WTC11 (cell line): ENCODE measurements around the gene CPA4. TPM values are rescaled to one million over a fixed set of nuclear protein-coding genes. Genes with fewer than 3 reads are reported as not detected.

Experiments used
- ATAC-seq: fragments of 200-7000 bp; cut with Tn5 transposase; 2 replicates; pipeline ENCODE4 v1.10.0; 2021; ENCODE audit warnings: mild to moderate bottlenecking, moderate library complexity
- CTCF ChIA-PET: fragments of 300-600 bp; sonication (Branson Sonifier 250); formaldehyde crosslinking; loops from one replicate; lab custom pipeline; 2021; ENCODE audit warnings: antibody characterized with exemption; lab: Charles Lee
- POLR2A ChIA-PET: fragments of 350-600 bp; sonication (Branson Sonifier 250); formaldehyde crosslinking; loops from one replicate; lab custom pipeline; 2021; ENCODE audit warnings: antibody characterized with exemption; lab: Charles Lee
- DNase-seq: peaks from one replicate; pipeline ENCODE4 v3.0.0; 2021; ENCODE audit warnings: low spot score
- H3K27ac Mint-ChIP-seq: 2 replicates; pipeline ENCODE4 v1.8.0; 2021; ENCODE audit warnings: mixed read lengths
- H3K27me3 Mint-ChIP-seq: 2 replicates; pipeline ENCODE4 v1.8.0; 2021; ENCODE audit warnings: low read depth, mild to moderate bottlenecking, moderate library complexity, mixed read lengths
- H3K36me3 Mint-ChIP-seq: 2 replicates; pipeline ENCODE4 v1.8.0; 2021; ENCODE audit warnings: mixed read lengths
- H3K4me1 Mint-ChIP-seq: 2 replicates; pipeline ENCODE4 v1.8.0; 2022; ENCODE audit warnings: mixed read lengths
- H3K4me3 Mint-ChIP-seq: 2 replicates; pipeline ENCODE4 v1.8.0; 2021; ENCODE audit warnings: mild to moderate bottlenecking, moderate library complexity, mixed read lengths
- H3K9me3 Mint-ChIP-seq: 2 replicates; pipeline ENCODE4 v1.8.0; 2021; ENCODE audit warnings: mixed read lengths
- E2F5 ChIP-seq: sonication (generic); formaldehyde crosslinking; IDR thresholded peaks from 2 replicates; pipeline ENCODE4 v1.8.1; 2022; ENCODE audit warnings: mild to moderate bottlenecking, moderate library complexity, missing genetic modification reagents
- HMGA2 ChIP-seq: fragments of 250-450 bp; sonication (Bioruptor Pico); IDR thresholded peaks from 2 replicates; pipeline ENCODE4 v1.4.0; 2021; ENCODE audit warnings: mild to moderate bottlenecking, moderate library complexity
- KAT7 ChIP-seq: sonication (generic); formaldehyde crosslinking; IDR thresholded peaks from 2 replicates; pipeline ENCODE4 v1.8.1; 2023; ENCODE audit warnings: missing genetic modification reagents, mild to moderate bottlenecking, borderline replicate concordance
- NFATC4 ChIP-seq: fragments of 250-450 bp; sonication (Bioruptor Pico); IDR thresholded peaks from 2 replicates; pipeline ENCODE4 v1.9.0; 2021; ENCODE audit warnings: mild to moderate bottlenecking
- PREB ChIP-seq: sonication (generic); formaldehyde crosslinking; IDR thresholded peaks from 2 replicates; pipeline ENCODE4 v1.8.1; 2022; ENCODE audit warnings: mild to moderate bottlenecking, missing genetic modification reagents, moderate library complexity, borderline replicate concordance
- PRRX2 ChIP-seq: fragments of 250-450 bp; sonication (Bioruptor Pico); IDR thresholded peaks from 2 replicates; pipeline ENCODE4 v1.8.0; 2021; ENCODE audit warnings: mild to moderate bottlenecking
- TEAD1 ChIP-seq: sonication (generic); formaldehyde crosslinking; IDR thresholded peaks from 2 replicates; pipeline ENCODE4 v1.8.0; 2022; ENCODE audit warnings: mild to moderate bottlenecking, missing genetic modification reagents
- TP53 ChIP-seq: sonication (generic); formaldehyde crosslinking; IDR thresholded peaks from 2 replicates; pipeline ENCODE4 v1.8.1; 2023; ENCODE audit warnings: mild to moderate bottlenecking, missing genetic modification reagents
- ZBTB21 ChIP-seq: sonication (generic); formaldehyde crosslinking; IDR thresholded peaks from 2 replicates; pipeline ENCODE4 v1.8.1; 2023; ENCODE audit warnings: mild to moderate bottlenecking, missing genetic modification reagents, borderline replicate concordance
- ZMAT4 ChIP-seq: fragments of 250-450 bp; sonication (Bioruptor Pico); IDR thresholded peaks from 2 replicates; pipeline ENCODE4 v1.9.0; 2021; ENCODE audit warnings: mild to moderate bottlenecking
- ZNF138 ChIP-seq: sonication (generic); formaldehyde crosslinking; conservative IDR thresholded peaks from 2 replicates; pipeline ENCODE4 v1.8.1; 2022; ENCODE audit warnings: mild to moderate bottlenecking, moderate library complexity, missing genetic modification reagents
- ZNF263 ChIP-seq: sonication (generic); formaldehyde crosslinking; IDR thresholded peaks from 2 replicates; pipeline ENCODE4 v1.8.1; 2022; ENCODE audit warnings: low read depth, mild to moderate bottlenecking, moderate library complexity, missing genetic modification reagents
- ZNF317 ChIP-seq: sonication (generic); formaldehyde crosslinking; IDR thresholded peaks from 2 replicates; pipeline ENCODE4 v1.8.1; 2023; ENCODE audit warnings: low read depth, mild to moderate bottlenecking, moderate library complexity, missing genetic modification reagents, borderline replicate concordance
- ZNF396 ChIP-seq: fragments of 250-450 bp; sonication (Bioruptor Pico); IDR thresholded peaks from 2 replicates; pipeline ENCODE4 v1.8.0; 2021; ENCODE audit warnings: mild to moderate bottlenecking, moderate library complexity, borderline replicate concordance
- ZNF416 ChIP-seq: fragments of 250-450 bp; sonication (Bioruptor Pico); IDR thresholded peaks from 2 replicates; pipeline ENCODE4 v1.9.0; 2021; ENCODE audit warnings: mild to moderate bottlenecking, inconsistent platforms
- ZNF423 ChIP-seq: fragments of 250-450 bp; sonication (Bioruptor Pico); IDR thresholded peaks from 2 replicates; pipeline ENCODE4 v2.1.2; 2022; ENCODE audit warnings: mild to moderate bottlenecking, moderate library complexity
- total RNA-seq: library from RNA; stranded (reverse); gene quantifications from 3 replicates; pipeline ENCODE4 v1.2.3, GENCODE V29; 2021
- TF ChIP-seq, protein P1 (sequence below): sonication (generic); formaldehyde crosslinking; IDR thresholded peaks from 2 replicates; pipeline ENCODE4 v1.8.0; 2022; ENCODE audit warnings: mild to moderate bottlenecking, missing genetic modification reagents
- TF ChIP-seq, protein P2 (sequence below): sonication (generic); formaldehyde crosslinking; IDR thresholded peaks from 2 replicates; pipeline ENCODE4 v1.8.1; 2023; ENCODE audit warnings: mild to moderate bottlenecking, missing genetic modification reagents, moderate library complexity
- TF ChIP-seq, protein P3 (sequence below): sonication (generic); formaldehyde crosslinking; IDR thresholded peaks from 2 replicates; pipeline ENCODE4 v1.8.1; 2023; ENCODE audit warnings: mild to moderate bottlenecking, missing genetic modification reagents, borderline replicate concordance

The CPA4 gene
- total RNA-seq, 1 experiment from 2014 or later, result not detected

DNA sequence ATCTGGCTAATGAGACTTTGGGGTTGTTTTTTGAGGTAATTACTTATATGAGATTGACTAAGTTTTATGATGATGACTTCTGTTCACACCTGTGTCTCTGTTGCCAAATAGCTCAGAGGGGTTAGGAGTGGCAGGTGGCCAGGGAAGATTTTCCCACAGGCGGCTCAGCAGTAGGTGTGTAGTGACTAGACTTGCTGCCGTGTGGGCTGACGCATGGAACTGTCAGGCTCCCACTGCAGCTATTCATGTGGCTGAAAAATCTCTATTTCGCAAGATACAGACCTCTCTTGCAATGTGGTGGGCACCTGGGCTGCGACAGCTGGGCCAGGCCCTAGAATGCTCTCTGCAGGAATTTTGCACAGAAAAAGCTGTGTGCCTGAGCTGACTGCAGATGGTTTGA is 1.4 kb downstream of the CPA4 start:
- ATAC-seq, result no peak
- CTCF ChIA-PET, result interaction anchor here (1.6 kb wide), 1 partner anchor 21 kb away, joined by 4 read pairs; no protein-coding TSS in a partner anchor
- Mint-ChIP-seq H3K9me3 (no peaks in the 10 kb centered on the region), H3K4me1 (no peaks in the 10 kb centered on the region), H3K27ac (no peak overlapping the region), H3K27me3 (no peaks in the 10 kb centered on the region; the same call in 1 of the 2 replicates), H3K36me3 (no peaks in the 10 kb centered on the region), H3K4me3 (no peak overlapping the region)
- DNase-seq, result no peak
- POLR2A ChIA-PET, result no interaction called here
- TF ChIP-seq ZNF396 (CRISPR knock-in tag), result no peak
- TF ChIP-seq PREB, result no peak
- no peak for TF ChIP-seq NFATC4 (CRISPR knock-in tag)
- TF ChIP-seq KAT7 (CRISPR knock-in tag), result no peak
- TF ChIP-seq HMGA2 (CRISPR knock-in tag), result no peak
- TF ChIP-seq PRRX2 (CRISPR knock-in tag), result no peak
- TF ChIP-seq TP53, result no peak
- TF ChIP-seq, protein P1, sequence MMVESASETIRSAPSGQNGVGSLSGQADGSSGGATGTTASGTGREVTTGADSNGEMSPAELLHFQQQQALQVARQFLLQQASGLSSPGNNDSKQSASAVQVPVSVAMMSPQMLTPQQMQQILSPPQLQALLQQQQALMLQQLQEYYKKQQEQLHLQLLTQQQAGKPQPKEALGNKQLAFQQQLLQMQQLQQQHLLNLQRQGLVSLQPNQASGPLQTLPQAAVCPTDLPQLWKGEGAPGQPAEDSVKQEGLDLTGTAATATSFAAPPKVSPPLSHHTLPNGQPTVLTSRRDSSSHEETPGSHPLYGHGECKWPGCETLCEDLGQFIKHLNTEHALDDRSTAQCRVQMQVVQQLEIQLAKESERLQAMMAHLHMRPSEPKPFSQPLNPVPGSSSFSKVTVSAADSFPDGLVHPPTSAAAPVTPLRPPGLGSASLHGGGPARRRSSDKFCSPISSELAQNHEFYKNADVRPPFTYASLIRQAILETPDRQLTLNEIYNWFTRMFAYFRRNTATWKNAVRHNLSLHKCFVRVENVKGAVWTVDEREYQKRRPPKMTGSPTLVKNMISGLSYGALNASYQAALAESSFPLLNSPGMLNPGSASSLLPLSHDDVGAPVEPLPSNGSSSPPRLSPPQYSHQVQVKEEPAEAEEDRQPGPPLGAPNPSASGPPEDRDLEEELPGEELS (CRISPR knock-in tag), result no peak
- no peak for TF ChIP-seq ZMAT4
- no peak for TF ChIP-seq E2F5 (CRISPR knock-in tag)
- no peak for TF ChIP-seq ZNF263
- no peak for TF ChIP-seq TEAD1 (CRISPR knock-in tag)
- TF ChIP-seq ZNF138 (CRISPR knock-in tag), result no peak
- TF ChIP-seq ZNF317 (CRISPR knock-in tag), result no peak
- TF ChIP-seq, protein P2, sequence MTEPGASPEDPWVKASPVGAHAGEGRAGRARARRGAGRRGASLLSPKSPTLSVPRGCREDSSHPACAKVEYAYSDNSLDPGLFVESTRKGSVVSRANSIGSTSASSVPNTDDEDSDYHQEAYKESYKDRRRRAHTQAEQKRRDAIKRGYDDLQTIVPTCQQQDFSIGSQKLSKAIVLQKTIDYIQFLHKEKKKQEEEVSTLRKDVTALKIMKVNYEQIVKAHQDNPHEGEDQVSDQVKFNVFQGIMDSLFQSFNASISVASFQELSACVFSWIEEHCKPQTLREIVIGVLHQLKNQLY (CRISPR knock-in tag), result no peak
- TF ChIP-seq ZNF423 (CRISPR knock-in tag), result no peak
- TF ChIP-seq, protein P3, sequence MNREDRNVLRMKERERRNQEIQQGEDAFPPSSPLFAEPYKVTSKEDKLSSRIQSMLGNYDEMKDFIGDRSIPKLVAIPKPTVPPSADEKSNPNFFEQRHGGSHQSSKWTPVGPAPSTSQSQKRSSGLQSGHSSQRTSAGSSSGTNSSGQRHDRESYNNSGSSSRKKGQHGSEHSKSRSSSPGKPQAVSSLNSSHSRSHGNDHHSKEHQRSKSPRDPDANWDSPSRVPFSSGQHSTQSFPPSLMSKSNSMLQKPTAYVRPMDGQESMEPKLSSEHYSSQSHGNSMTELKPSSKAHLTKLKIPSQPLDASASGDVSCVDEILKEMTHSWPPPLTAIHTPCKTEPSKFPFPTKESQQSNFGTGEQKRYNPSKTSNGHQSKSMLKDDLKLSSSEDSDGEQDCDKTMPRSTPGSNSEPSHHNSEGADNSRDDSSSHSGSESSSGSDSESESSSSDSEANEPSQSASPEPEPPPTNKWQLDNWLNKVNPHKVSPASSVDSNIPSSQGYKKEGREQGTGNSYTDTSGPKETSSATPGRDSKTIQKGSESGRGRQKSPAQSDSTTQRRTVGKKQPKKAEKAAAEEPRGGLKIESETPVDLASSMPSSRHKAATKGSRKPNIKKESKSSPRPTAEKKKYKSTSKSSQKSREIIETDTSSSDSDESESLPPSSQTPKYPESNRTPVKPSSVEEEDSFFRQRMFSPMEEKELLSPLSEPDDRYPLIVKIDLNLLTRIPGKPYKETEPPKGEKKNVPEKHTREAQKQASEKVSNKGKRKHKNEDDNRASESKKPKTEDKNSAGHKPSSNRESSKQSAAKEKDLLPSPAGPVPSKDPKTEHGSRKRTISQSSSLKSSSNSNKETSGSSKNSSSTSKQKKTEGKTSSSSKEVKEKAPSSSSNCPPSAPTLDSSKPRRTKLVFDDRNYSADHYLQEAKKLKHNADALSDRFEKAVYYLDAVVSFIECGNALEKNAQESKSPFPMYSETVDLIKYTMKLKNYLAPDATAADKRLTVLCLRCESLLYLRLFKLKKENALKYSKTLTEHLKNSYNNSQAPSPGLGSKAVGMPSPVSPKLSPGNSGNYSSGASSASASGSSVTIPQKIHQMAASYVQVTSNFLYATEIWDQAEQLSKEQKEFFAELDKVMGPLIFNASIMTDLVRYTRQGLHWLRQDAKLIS (CRISPR knock-in tag), result no peak
- no peak for TF ChIP-seq ZBTB21 (CRISPR knock-in tag)
- TF ChIP-seq ZNF416 (CRISPR knock-in tag), result no peak
- TF ChIP-seq, all 79 proteins: peak for 0
